SK-N-SH (cell line): Measurements from ENCODE around the gene ITFG2. TPM values are rescaled to one million over a fixed set of nuclear protein-coding genes. Genes with fewer than 3 reads are reported as not detected.

Experiments
- CTCF ChIA-PET: fragments of 300-600, 350-600 bp; formaldehyde crosslinking; extraction: SDS; loops from one replicate; lab custom pipeline; 2021; lab: Yijun Ruan, JAX
- POLR2A ChIA-PET: fragments of 350-600 bp; sonication (Branson Sonifier 250); formaldehyde crosslinking; extraction: SDS; loops from one replicate; lab custom pipeline; 2020; ENCODE audit warnings: antibody characterized with exemption, inconsistent platforms; lab: Yijun Ruan, JAX
- DNase-seq: peaks from one replicate; pipeline ENCODE4 v3.0.0; 2012
- H2AFZ ChIP-seq: fragments of 200-600 bp; sonication (generic); 2 replicates; pipeline ENCODE4 v1.8.1; 2016; ENCODE audit warnings: antibody characterized with exemption, mild to moderate bottlenecking, low read depth
- H3F3A ChIP-seq: fragments of 200-600 bp; sonication (generic); replicated peaks from 2 replicates; pipeline ENCODE3; 2016; ENCODE audit warnings: antibody characterized with exemption, mild to moderate bottlenecking; ENCODE audit not compliant: insufficient read depth
- H3K27ac ChIP-seq, 2 experiments: fragments of 200-500 bp in 1 of 2; fragments of 200-600 bp in 1 of 2; sonication (Bioruptor generic) in 1 of 2; sonication (generic), shearing (Covaris generic) in 1 of 2; 2 replicates each; pipeline versions ENCODE4 v1.5.1 to v1.6.1; 2014 to 2016; ENCODE audit warnings: low read depth in 2 of 2, inconsistent platforms in 1 of 2, low read length in 1 of 2, mild to moderate bottlenecking in 1 of 2, mixed read lengths in 1 of 2
- H3K27me3 ChIP-seq: fragments of 200-600 bp; sonication (generic), shearing (Covaris generic); 2 replicates; pipeline ENCODE4 v1.6.1; 2016; ENCODE audit warnings: mixed run types; ENCODE audit not compliant: insufficient read depth
- H3K36me3 ChIP-seq, 2 experiments: fragments of 200-500 bp in 1 of 2; fragments of 200-600 bp in 1 of 2; sonication (Bioruptor generic) in 1 of 2; sonication (generic) in 1 of 2; replicated peaks in 1 of 2; 2 replicates each; pipeline versions ENCODE3 to v1.5.1; 2014 to 2016; ENCODE audit warnings: low read length in 1 of 2, mild to moderate bottlenecking in 1 of 2; ENCODE audit not compliant: insufficient read depth in 2 of 2, control insufficient read depth in 1 of 2
- H3K4me1 ChIP-seq, 2 experiments: fragments of 200-500 bp in 1 of 2; fragments of 200-600 bp in 1 of 2; sonication (Bioruptor generic) in 1 of 2; sonication (generic), shearing (Covaris generic) in 1 of 2; 2 replicates each; pipeline versions ENCODE4 v1.5.1 to v1.6.1; 2014 to 2016; ENCODE audit warnings: low read depth in 1 of 2, low read length in 1 of 2, mixed run types in 1 of 2; ENCODE audit not compliant: insufficient read depth in 2 of 2, control insufficient read depth in 1 of 2
- H3K4me2 ChIP-seq: fragments of 200-600 bp; sonication (generic), shearing (Covaris generic); 2 replicates; pipeline ENCODE4 v1.6.1; 2017; ENCODE audit warnings: mixed run types
- H3K4me3 ChIP-seq, 2 experiments: fragments of 200-500 bp in 1 of 2; fragments of 200-600 bp in 1 of 2; sonication (Bioruptor generic) in 1 of 2; sonication (generic), shearing (Covaris generic) in 1 of 2; 2 replicates each; pipeline versions ENCODE4 v1.5.1 to v1.8.1; 2014 to 2016; ENCODE audit warnings: low read depth in 2 of 2, inconsistent platforms in 1 of 2, low read length in 1 of 2, mild to moderate bottlenecking in 1 of 2, mixed read lengths in 1 of 2, moderate library complexity in 1 of 2
- H3K79me2 ChIP-seq: fragments of 200-600 bp; sonication (generic); 2 replicates; pipeline ENCODE4 v1.8.1; 2017; ENCODE audit warnings: mild to moderate bottlenecking; ENCODE audit not compliant: insufficient read depth
- H3K9ac ChIP-seq: fragments of 200-600 bp; sonication (generic); 2 replicates; pipeline ENCODE4 v1.6.1; 2017; ENCODE audit warnings: mixed run types
- H3K9me2 ChIP-seq: fragments of 200-600 bp; sonication (generic); 2 replicates; pipeline ENCODE4 v1.6.1; 2017; ENCODE audit warnings: mixed run types
- H3K9me3 ChIP-seq: fragments of 200-600 bp; sonication (generic); 2 replicates; pipeline ENCODE4 v1.6.1; 2017; ENCODE audit warnings: mixed run types, mild to moderate bottlenecking, moderate library complexity
- H4K20me1 ChIP-seq: fragments of 200-600 bp; sonication (generic); 2 replicates; pipeline ENCODE4 v1.6.1; 2017; ENCODE audit warnings: mild to moderate bottlenecking, mixed run types; ENCODE audit not compliant: insufficient read depth
- FOXJ3 ChIP-seq: sonication (generic); formaldehyde crosslinking; IDR thresholded peaks from 2 replicates; pipeline ENCODE4 v1.5.1; 2020; ENCODE audit warnings: mild to moderate bottlenecking, missing genetic modification reagents
- GABPA ChIP-seq: IDR thresholded peaks from 2 replicates; pipeline ENCODE4 v1.4.0; 2012; ENCODE audit warnings: low read depth, mild to moderate bottlenecking
- JUND ChIP-seq: IDR thresholded peaks from 2 replicates; pipeline ENCODE4 v1.4.0; 2012
- MXI1 ChIP-seq: IDR thresholded peaks from 2 replicates; pipeline ENCODE4 v1.6.1; 2012; ENCODE audit warnings: mild to moderate bottlenecking, low read depth, low read length, improper control_type of control experiment
- NFIC ChIP-seq: IDR thresholded peaks from 2 replicates; pipeline ENCODE4 v1.4.0; 2012; ENCODE audit warnings: borderline replicate concordance
- PBX3 ChIP-seq: IDR thresholded peaks from 2 replicates; pipeline ENCODE4; 2012
- POLR2AphosphoS5 ChIP-seq: IDR thresholded peaks from 2 replicates; pipeline ENCODE4 v1.6.1; 2012; ENCODE audit warnings: low read depth, low read length
- REST ChIP-seq: IDR thresholded peaks from 2 replicates; pipeline ENCODE4 v1.6.1; 2012; ENCODE audit warnings: mild to moderate bottlenecking, low read depth, low read length, moderate library complexity
- RXRA ChIP-seq: IDR thresholded peaks from 2 replicates; pipeline ENCODE4 v1.4.0; 2012; ENCODE audit warnings: low read depth, mild to moderate bottlenecking, borderline replicate concordance
- TAF1 ChIP-seq: IDR thresholded peaks from 2 replicates; pipeline ENCODE4 v1.6.1; 2012; ENCODE audit warnings: low read depth, mild to moderate bottlenecking, low read length, moderate library complexity, borderline replicate concordance
- TCF12 ChIP-seq: IDR thresholded peaks from 2 replicates; pipeline ENCODE4 v1.4.0; 2012
- TEAD4 ChIP-seq: IDR thresholded peaks from 2 replicates; pipeline ENCODE4 v1.4.0; 2012; ENCODE audit warnings: mild to moderate bottlenecking, borderline replicate concordance; ENCODE audit not compliant: insufficient read depth
- USF1 ChIP-seq: IDR thresholded peaks from 2 replicates; pipeline ENCODE4 v1.4.0; 2012; ENCODE audit warnings: low read depth, borderline replicate concordance
- WGBS: methylation state at CpG from one replicate; pipeline ENCODE4 v1.1.6; 2017; ENCODE audit warnings: low lambda C conversion rate; 5-methylcytosine and 5-hydroxymethylcytosine counted together
- polyA plus RNA-seq, 3 experiments: library from polyadenylated mRNA; depleted of rRNA; stranded (reverse); fragments of >200 nt; gene quantifications; 2 replicates each; pipeline ENCODE4 v1.2.3, GENCODE V29; 2012

ITFG2 gene
- polyA plus RNA-seq, 1 of the 3 experiments (the other 2 are of a cell fraction), result 27.2 TPM

GRCh38 chr12:2779281-2779680, 33.2 kb upstream of the ITFG2 start:
- Histone ChIP-seq H4K20me1 (no peaks in the 10 kb centered on the region), H3F3A (no peaks in the 10 kb centered on the region), H3K4me1 (peaks cover 0 to 3% of the 10 kb centered on the region in 2 experiments; a peak in 1 of 4 replicates), H3K9me3 (no peaks in the 10 kb centered on the region), H3K4me3 (no peak overlapping the region), H2AFZ (no peak overlapping the region), H3K4me2 (no peak overlapping the region), H3K27me3 (peaks cover 9% of the 10 kb centered on the region), H3K9ac (no peak overlapping the region), H3K27ac (no peak overlapping the region), H3K9me2 (no peaks in the 10 kb centered on the region), H3K79me2 (no peaks in the 10 kb centered on the region), H3K36me3 (no peaks in the 10 kb centered on the region)
- CTCF ChIA-PET, result interaction anchor here (2.1 to 3.2 kb wide), 2 partner anchors 11 to 39 kb away, joined by 5 to 10 read pairs; no protein-coding TSS in a partner anchor
- WGBS, result 48% methylated on average over 3 of the region's 4 CpGs
- no peak for DNase-seq
- POLR2A ChIA-PET, result no interaction called here
- TF ChIP-seq REST (no peak), TEAD4 (no peak), POLR2AphosphoS5 (no peak), NFIC (no peak), USF1 (no peak), MXI1 (no peak), RXRA (no peak), PBX3 (no peak), JUND (no peak), TCF12 (no peak), FOXJ3 (no peak), GABPA (no peak), TAF1 (no peak)
